Nucleus accumbens (tissue), 56 donors: ENCODE results near the gene GPR132.
"Not testable (repeated sequence)": the region's sequence is repeated elsewhere in the genome, so short reads cannot be mapped to it uniquely, and the experiment has no call there.

Experiments used
- DNase-seq, 56 donors: peaks; one replicate each; lab custom pipeline; 2025; lab: John Stamatoyannopoulos, UW

GPR132 gene

GRCh38 chr14:105064721-105065143, 498 bp downstream of the GPR132 start:
- peak in 2 of 56 donors; percentile 20 to 33 for DNase-seq

GRCh38 chr14:105064001-105064400, 1.2 kb downstream of the GPR132 start:
- no peak for DNase-seq

GRCh38 chr14:105063506-105063905, 1.7 kb downstream of the GPR132 start:
- DNase-seq: not testable (repeated sequence)

- no peak for DNase-seq
Measured at GRCh38 chr14:105063056-105063455, 2.2 kb downstream of the GPR132 start.

GRCh38 chr14:105062048-105062433, 3.2 kb downstream of the GPR132 start:
- no peak for DNase-seq

GRCh38 chr14:105061428-105062047, 3.7 kb downstream of the GPR132 start:
- DNase-seq: peak in 1 of 56 donors; percentile 27

GRCh38 chr14:105060751-105061427, 4.3 kb downstream of the GPR132 start:
- DNase-seq: peak in 2 of 56 donors; percentile 26 to 33

- no peak for DNase-seq
Measured at GRCh38 chr14:105059925-105060565, 5.2 kb downstream of the GPR132 start.

- no peak for DNase-seq
Measured at GRCh38 chr14:105059035-105059924, 6.0 kb downstream of the GPR132 start.

GRCh38 chr14:105058521-105059034, 6.7 kb downstream of the GPR132 start:
- no peak for DNase-seq

- DNase-seq: no peak
Measured at GRCh38 chr14:105056303-105056831, 8.9 kb downstream of the GPR132 start.

- DNase-seq: no peak
Measured at GRCh38 chr14:105055736-105056302, 9.4 kb downstream of the GPR132 start.

GRCh38 chr14:105055334-105055733, 9.9 kb downstream of the GPR132 start:
- DNase-seq: no peak

- DNase-seq: no peak
Measured at GRCh38 chr14:105053996-105054395, 11.2 kb downstream of the GPR132 start.

- DNase-seq: no peak
Measured at GRCh38 chr14:105053421-105053820, 11.8 kb downstream of the GPR132 start.

GRCh38 chr14:105052110-105052458, 13.1 kb downstream of the GPR132 start:
- DNase-seq: no peak

- no peak for DNase-seq
Measured at GRCh38 chr14:105051182-105052109, 13.8 kb downstream of the GPR132 start.

GRCh38 chr14:105050551-105050897, 14.7 kb downstream of the GPR132 start:
- no peak for DNase-seq
